HL-60 (cell line): ENCODE data around the gene HTR6.

ENCODE experiments used
- DNase-seq, 2 experiments: peaks; one replicate each; pipeline ENCODE4 v3.0.0-alpha.2; 2010 to 2020; ENCODE audit warnings: low read depth in 1 of 2, low spot score in 1 of 2
- H3K27ac ChIP-seq: fragments of 250-450 bp; sonication (Bioruptor Pico); replicated peaks from 2 replicates; pipeline ENCODE4 v1.5.1; 2020; ENCODE audit warnings: mild to moderate bottlenecking, moderate library complexity
- H3K27me3 ChIP-seq: fragments of 250-450 bp; sonication (Bioruptor Pico); 2 replicates; pipeline ENCODE4 v1.5.1; 2021; ENCODE audit warnings: mild to moderate bottlenecking, moderate library complexity; ENCODE audit not compliant: insufficient read depth, poor library complexity, severe bottlenecking
- H3K4me3 ChIP-seq: replicated peaks from 2 replicates; pipeline ENCODE4 v1.5.1; 2011; ENCODE audit warnings: mild to moderate bottlenecking, control low read depth, low read length; ENCODE audit not compliant: insufficient read depth
- CTCF ChIP-seq: IDR thresholded peaks from one replicate; pipeline ENCODE4 v1.5.1; 2011; ENCODE audit warnings: low read length, control low read depth, inconsistent platforms; ENCODE audit not compliant: insufficient read depth
- GABPA ChIP-seq: IDR thresholded peaks from 2 replicates; pipeline ENCODE4 v1.6.1; 2012; ENCODE audit warnings: low read depth
- POLR2AphosphoS5 ChIP-seq: IDR thresholded peaks from 2 replicates; pipeline ENCODE4 v1.6.1; 2012; ENCODE audit warnings: low read depth
- REST ChIP-seq: IDR thresholded peaks from 2 replicates; pipeline ENCODE4 v1.6.1; 2012; ENCODE audit warnings: low read depth; ENCODE audit not compliant: insufficient replicate concordance
- SPI1 ChIP-seq: IDR thresholded peaks from 2 replicates; pipeline ENCODE4 v1.6.1; 2012; ENCODE audit warnings: low read depth, mild to moderate bottlenecking, borderline replicate concordance

Gene HTR6

DNA sequence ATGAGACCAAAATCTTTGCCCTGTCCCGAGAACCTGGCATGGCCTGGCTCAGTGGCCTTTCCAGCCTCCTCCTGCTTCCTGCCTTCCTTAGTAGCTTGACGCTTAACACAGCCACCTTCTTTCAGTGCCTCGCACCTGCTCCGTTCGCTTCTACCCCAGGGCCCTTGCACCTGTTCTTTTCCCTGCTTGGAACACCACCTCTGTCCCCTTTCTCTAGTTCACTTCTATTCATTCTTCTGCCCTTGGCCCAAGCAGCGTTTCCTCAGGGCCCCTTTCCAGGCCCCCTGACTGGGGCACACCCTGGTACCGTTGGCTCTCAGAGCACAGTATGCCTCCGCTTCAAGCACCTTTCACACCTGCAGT lies 9.0 kb upstream of the HTR6 start:
- Histone ChIP-seq H3K27ac (no peak overlapping the region), H3K27me3 (peaks cover 3% of the 10 kb centered on the region), H3K4me3 (no peak overlapping the region)
- TF ChIP-seq CTCF (no peak), SPI1 (no peak), GABPA (no peak), POLR2AphosphoS5 (no peak), REST (no peak)
- DNase-seq, result no peak

GRCh38 chr1:19656134-19656779 lies 8.4 kb upstream of the HTR6 start:
- no peak for TF ChIP-seq POLR2AphosphoS5
- no peak for TF ChIP-seq GABPA
- TF ChIP-seq SPI1, result peak; percentile 49; the same call in 1 of the 2 replicates
- no peak overlapping the region for H3K4me3 ChIP-seq
- no peak overlapping the region for H3K27ac ChIP-seq
- no peak for DNase-seq
- H3K27me3 ChIP-seq, result peaks cover 3% of the 10 kb centered on the region

DNA sequence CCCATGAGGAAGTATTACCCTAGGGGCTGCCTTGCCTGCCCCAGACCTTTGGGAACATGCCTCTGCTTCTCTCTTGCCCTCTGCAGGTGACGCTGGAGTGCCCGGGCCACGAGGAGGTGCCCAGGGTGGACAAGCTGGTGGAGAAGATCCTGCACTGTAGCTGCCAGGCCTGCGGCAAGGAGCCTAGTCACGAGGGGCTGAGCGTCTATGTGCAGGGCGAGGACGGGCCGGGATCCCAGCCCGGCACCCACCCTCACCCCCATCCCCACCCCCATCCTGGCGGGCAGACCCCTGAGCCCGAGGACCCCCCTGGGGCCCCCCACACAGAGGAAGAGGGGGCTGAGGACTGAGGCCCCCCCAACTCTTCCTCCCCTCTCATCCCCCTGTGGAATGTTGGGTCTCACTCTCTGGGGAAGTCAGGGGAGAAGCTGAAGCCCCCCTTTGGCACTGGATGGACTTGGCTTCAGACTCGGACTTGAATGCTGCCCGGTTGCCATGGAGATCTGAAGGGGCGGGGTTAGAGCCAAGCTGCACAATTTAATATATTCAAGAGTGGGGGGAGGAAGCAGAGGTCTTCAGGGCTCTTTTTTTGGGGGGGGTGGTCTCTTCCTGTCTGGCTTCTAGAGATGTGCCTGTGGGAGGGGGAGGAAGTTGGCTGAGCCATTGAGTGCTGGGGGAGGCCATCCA lies 7.8 kb upstream of the HTR6 start:
- H3K27ac ChIP-seq, result no peak overlapping the region
- no peak overlapping the region for H3K4me3 ChIP-seq
- no peak for TF ChIP-seq CTCF
- no peak for TF ChIP-seq POLR2AphosphoS5
- TF ChIP-seq REST, result no peak
- TF ChIP-seq GABPA, result no peak
- TF ChIP-seq SPI1, result no peak
- peaks cover 3% of the 10 kb centered on the region for H3K27me3 ChIP-seq
- no peak for DNase-seq

GRCh38 chr1:19657511-19657910 lies 7.2 kb upstream of the HTR6 start:
- TF ChIP-seq REST, result no peak
- TF ChIP-seq GABPA, result no peak
- TF ChIP-seq POLR2AphosphoS5, result no peak
- DNase-seq, result no peak
- H3K4me3 ChIP-seq, result no peak overlapping the region

More at GRCh38 chr1:19657511-19657910, 7.2 kb upstream of the HTR6 start:
- H3K27me3 ChIP-seq, result peaks cover 3% of the 10 kb centered on the region
- H3K27ac ChIP-seq, result no peak overlapping the region
